GM18907 (cell line): ENCODE results near the gene SAMD10.

Experiments used
- ATAC-seq: cut with Tn5 transposase; IDR thresholded peaks from one replicate; pipeline ENCODE4 v1.9.1; 2021; ENCODE audit warnings: mild to moderate bottlenecking, moderate library complexity; ENCODE audit not compliant: unreplicated experiment

The SAMD10 gene

GRCh38 chr20:63957690-63958441 is 21.6 kb downstream of the SAMD10 start:
- no peak for ATAC-seq

GRCh38 chr20:63957004-63957689 is 22.3 kb downstream of the SAMD10 start:
- peak; percentile 19 for ATAC-seq

GRCh38 chr20:63956664-63957003 is 22.8 kb downstream of the SAMD10 start:
- peak; percentile 18 for ATAC-seq

GRCh38 chr20:63955827-63956663 is 23.4 kb downstream of the SAMD10 start, which contains the start of gene UCKL1:
Gene UCKL1 (minus strand): TSS chr20:63956416. CDS start chr20:63956372, 44 bp downstream.
- peak; percentile 69 for ATAC-seq

GRCh38 chr20:63955281-63955826 is 24.1 kb downstream of the SAMD10 start:
- peak; percentile 14 for ATAC-seq

GRCh38 chr20:63953764-63954429 is 25.5 kb downstream of the SAMD10 start:
- ATAC-seq, result no peak

- ATAC-seq, result no peak
Observed at GRCh38 chr20:63952769-63953168, 26.7 kb downstream of the SAMD10 start.

- ATAC-seq, result no peak
Observed at GRCh38 chr20:63952210-63952535, 27.3 kb downstream of the SAMD10 start.

- ATAC-seq, result no peak
Observed at GRCh38 chr20:63951398-63952209, 27.8 kb downstream of the SAMD10 start.

GRCh38 chr20:63950701-63951397 is 28.6 kb downstream of the SAMD10 start:
- ATAC-seq, result no peak

- no peak for ATAC-seq
Observed at GRCh38 chr20:63947638-63948456, 31.6 kb downstream of the SAMD10 start.

GRCh38 chr20:63946986-63947637 is 32.3 kb downstream of the SAMD10 start:
- no peak for ATAC-seq

- ATAC-seq, result no peak
Observed at GRCh38 chr20:63945921-63946920, 33.2 kb downstream of the SAMD10 start.

- no peak for ATAC-seq
Observed at GRCh38 chr20:63945031-63945658, 34.3 kb downstream of the SAMD10 start.

GRCh38 chr20:63944078-63944941 is 35.1 kb downstream of the SAMD10 start:
- ATAC-seq, result no peak

- no peak for ATAC-seq
Observed at GRCh38 chr20:63943808-63944077, 35.7 kb downstream of the SAMD10 start.
